Dendritic cell treated with granulocyte-macrophage colony-stimulating factor and Interleukin-4, amounts not matched to agents 40 ng/mL and 50 ng/mL, for 4 days (primary cell): ENCODE measurements around the gene MYL2.

Experiments
- H3K27ac Mint-ChIP-seq: one replicate; pipeline ENCODE4 v1.8.0; 2022; ENCODE audit warnings: mild to moderate bottlenecking, mixed read lengths
- H3K27me3 Mint-ChIP-seq: one replicate; pipeline ENCODE4 v1.8.0; 2022; ENCODE audit warnings: mild to moderate bottlenecking, mixed read lengths
- H3K36me3 Mint-ChIP-seq: one replicate; pipeline ENCODE4 v1.8.0; 2022; ENCODE audit warnings: low read depth, mixed read lengths
- H3K4me1 Mint-ChIP-seq: one replicate; pipeline ENCODE4 v1.8.0; 2022; ENCODE audit warnings: low read depth, mixed read lengths
- H3K4me3 Mint-ChIP-seq: one replicate; pipeline ENCODE4 v1.8.0; 2022; ENCODE audit warnings: mild to moderate bottlenecking, moderate library complexity, mixed read lengths
- H3K9me3 Mint-ChIP-seq: one replicate; pipeline ENCODE4 v1.8.0; 2022; ENCODE audit warnings: mixed read lengths
- intact Hi-C: fragments of 100-400 bp; cut with micrococcal nuclease; formaldehyde crosslinking; loops from one replicate; pipeline ENCODE4 v1.15.0; 2022

Gene MYL2

DNA sequence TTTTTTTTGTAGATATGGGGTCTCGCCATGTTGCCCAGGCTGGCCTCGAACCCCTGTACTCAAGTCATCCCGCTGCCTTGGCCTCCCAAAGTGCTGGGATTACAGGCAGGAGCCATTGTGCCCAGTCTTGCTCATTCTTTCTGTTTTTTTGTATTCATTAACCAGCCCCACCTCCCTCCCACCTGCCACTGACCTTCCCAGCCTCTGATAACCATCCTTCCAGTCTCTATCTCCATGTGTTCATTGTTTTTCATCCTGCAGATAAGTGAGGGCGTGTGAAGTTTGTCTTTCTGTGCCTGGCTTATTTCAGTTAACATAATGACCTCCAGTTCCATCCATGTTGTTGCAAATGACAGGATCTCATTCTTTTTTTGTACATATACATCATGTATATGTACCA lies 19.0 kb downstream of the MYL2 start:
- Mint-ChIP-seq H3K4me3 (no peak overlapping the region), H3K4me1 (no peaks in the 10 kb centered on the region), H3K9me3 (no peaks in the 10 kb centered on the region), H3K27me3 (peaks cover 1% of the 10 kb centered on the region), H3K36me3 (no peaks in the 10 kb centered on the region), H3K27ac (no peak overlapping the region)
- intact Hi-C loops, result no loop called here

DNA sequence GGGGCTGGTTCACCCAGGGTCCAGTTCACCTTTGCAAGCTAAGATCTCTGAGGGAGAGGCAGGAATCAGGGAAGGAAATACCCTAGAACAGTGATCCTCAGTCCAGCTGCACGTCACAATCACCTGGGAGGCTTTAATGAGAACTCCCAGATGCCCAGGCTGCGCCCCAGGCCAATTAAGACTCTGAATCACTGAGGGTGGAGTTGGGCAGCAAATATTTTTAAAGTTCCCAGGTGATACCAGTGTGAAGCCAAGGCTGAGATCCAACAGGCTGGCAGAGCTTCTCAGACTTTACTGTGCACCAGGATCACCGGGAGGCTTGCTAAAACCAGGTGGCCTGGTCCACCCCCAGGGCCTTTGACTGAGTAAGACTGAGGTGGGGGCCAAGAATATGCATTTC lies 23.8 kb downstream of the MYL2 start:
- Mint-ChIP-seq H3K9me3 (no peaks in the 10 kb centered on the region), H3K36me3 (no peaks in the 10 kb centered on the region), H3K4me3 (no peak overlapping the region), H3K27ac (no peak overlapping the region), H3K4me1 (peaks cover 13% of the 10 kb centered on the region), H3K27me3 (peaks cover 4% of the 10 kb centered on the region)
- intact Hi-C loops, result no loop called here

GRCh38 chr12:110893956-110894355 lies 26.4 kb downstream of the MYL2 start:
- H3K4me1 Mint-ChIP-seq, result peaks cover 13% of the 10 kb centered on the region
- H3K4me3 Mint-ChIP-seq, result no peak overlapping the region
- H3K27me3 Mint-ChIP-seq, result peaks cover 7% of the 10 kb centered on the region
- no peaks in the 10 kb centered on the region for H3K36me3 Mint-ChIP-seq
- intact Hi-C loops, result loop anchor here (5.0 kb wide), 1 partner anchor 423 kb away; no protein-coding TSS in a partner anchor
- no peak overlapping the region for H3K27ac Mint-ChIP-seq
- H3K9me3 Mint-ChIP-seq, result no peaks in the 10 kb centered on the region

GRCh38 chr12:110889361-110889760 lies 31.0 kb downstream of the MYL2 start:
- peaks cover 6% of the 10 kb centered on the region for H3K4me1 Mint-ChIP-seq
- H3K36me3 Mint-ChIP-seq, result no peaks in the 10 kb centered on the region
- intact Hi-C loops, result loop anchor here (2.0 to 5.0 kb wide), 4 partner anchors 42 to 437 kb away; partner anchors contain the start of genes ARPC3, CCDC63 and PPP1CC
- H3K27ac Mint-ChIP-seq, result no peak overlapping the region
- H3K27me3 Mint-ChIP-seq, result peaks cover 4% of the 10 kb centered on the region
- no peaks in the 10 kb centered on the region for H3K9me3 Mint-ChIP-seq
- H3K4me3 Mint-ChIP-seq, result no peak overlapping the region

- no peak overlapping the region for H3K4me3 Mint-ChIP-seq
- intact Hi-C loops, result loop anchor here (2.0 to 5.0 kb wide), 4 partner anchors 41 to 436 kb away; partner anchors contain the start of genes ARPC3, CCDC63 and PPP1CC
- peaks cover 4% of the 10 kb centered on the region for H3K27me3 Mint-ChIP-seq
- no peaks in the 10 kb centered on the region for H3K36me3 Mint-ChIP-seq
- peak overlapping the region; percentile 90 for H3K27ac Mint-ChIP-seq
- H3K4me1 Mint-ChIP-seq, result peaks cover 5% of the 10 kb centered on the region
- no peaks in the 10 kb centered on the region for H3K9me3 Mint-ChIP-seq
Measured at GRCh38 chr12:110888256-110888991, 32.0 kb downstream of the MYL2 start.

GRCh38 chr12:110885152-110885840 lies 35.1 kb downstream of the MYL2 start:
- Mint-ChIP-seq H3K4me1 (peaks cover 5% of the 10 kb centered on the region), H3K36me3 (no peaks in the 10 kb centered on the region), H3K4me3 (no peak overlapping the region), H3K9me3 (no peaks in the 10 kb centered on the region), H3K27me3 (peaks cover 4% of the 10 kb centered on the region), H3K27ac (no peak overlapping the region)
- intact Hi-C loops, result loop anchor here (5.0 kb wide), 3 partner anchors 38 to 433 kb away; partner anchors contain the start of genes ARPC3 and CCDC63

- no peak overlapping the region for H3K27ac Mint-ChIP-seq
- no peak overlapping the region for H3K4me3 Mint-ChIP-seq
- no peaks in the 10 kb centered on the region for H3K27me3 Mint-ChIP-seq
- peaks cover 5% of the 10 kb centered on the region for H3K4me1 Mint-ChIP-seq
- intact Hi-C loops, result no loop called here
- no peaks in the 10 kb centered on the region for H3K9me3 Mint-ChIP-seq
- no peaks in the 10 kb centered on the region for H3K36me3 Mint-ChIP-seq
Measured at GRCh38 chr12:110883251-110883650, 37.1 kb downstream of the MYL2 start.

DNA sequence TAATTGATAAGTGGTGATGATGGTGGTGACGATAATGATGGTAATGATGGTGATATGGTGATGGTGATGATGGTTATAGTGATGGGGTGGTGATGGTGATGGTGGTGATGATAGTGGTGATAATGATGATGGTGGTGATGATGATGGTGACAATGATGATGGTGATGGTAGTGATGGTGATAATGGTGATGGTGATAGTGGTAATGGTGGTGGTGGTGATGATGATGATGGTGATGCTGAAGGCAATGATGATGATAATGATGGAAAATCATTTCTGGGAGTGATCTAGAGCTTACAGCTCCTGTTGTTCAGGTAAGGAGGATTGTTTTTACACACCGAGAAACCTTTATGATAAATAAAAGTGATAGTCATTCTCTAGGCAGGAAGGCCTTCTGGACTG lies 39.7 kb downstream of the MYL2 start:
- H3K9me3 Mint-ChIP-seq, result no peaks in the 10 kb centered on the region
- no peaks in the 10 kb centered on the region for H3K4me1 Mint-ChIP-seq
- no peaks in the 10 kb centered on the region for H3K36me3 Mint-ChIP-seq
- no peaks in the 10 kb centered on the region for H3K27me3 Mint-ChIP-seq
- no peak overlapping the region for H3K4me3 Mint-ChIP-seq
- intact Hi-C loops, result no loop called here
- H3K27ac Mint-ChIP-seq, result no peak overlapping the region

DNA sequence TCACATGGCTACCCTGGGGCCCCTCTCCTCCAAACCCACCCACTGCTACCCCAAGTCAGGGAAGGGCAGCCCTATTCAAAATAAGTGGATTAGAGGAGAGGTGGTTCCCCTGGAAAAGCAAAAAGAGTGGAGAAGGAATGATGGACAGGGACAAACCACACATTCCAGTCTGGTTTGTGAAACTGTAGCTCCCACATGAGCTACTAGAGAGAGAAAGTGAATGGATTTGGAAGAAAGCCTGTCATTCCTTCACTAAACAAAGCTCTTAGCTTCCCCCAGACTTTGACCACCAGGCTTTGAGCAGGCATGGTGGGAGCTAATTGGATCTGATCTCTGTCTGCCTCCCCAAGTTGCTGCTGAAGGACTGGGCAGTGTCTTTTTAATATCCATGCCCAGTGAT lies 45.6 kb downstream of the MYL2 start:
- H3K9me3 Mint-ChIP-seq, result no peaks in the 10 kb centered on the region
- no peak overlapping the region for H3K27ac Mint-ChIP-seq
- peaks cover 18% of the 10 kb centered on the region for H3K4me1 Mint-ChIP-seq
- no peaks in the 10 kb centered on the region for H3K36me3 Mint-ChIP-seq
- intact Hi-C loops, result no loop called here
- no peaks in the 10 kb centered on the region for H3K27me3 Mint-ChIP-seq
- no peak overlapping the region for H3K4me3 Mint-ChIP-seq

DNA sequence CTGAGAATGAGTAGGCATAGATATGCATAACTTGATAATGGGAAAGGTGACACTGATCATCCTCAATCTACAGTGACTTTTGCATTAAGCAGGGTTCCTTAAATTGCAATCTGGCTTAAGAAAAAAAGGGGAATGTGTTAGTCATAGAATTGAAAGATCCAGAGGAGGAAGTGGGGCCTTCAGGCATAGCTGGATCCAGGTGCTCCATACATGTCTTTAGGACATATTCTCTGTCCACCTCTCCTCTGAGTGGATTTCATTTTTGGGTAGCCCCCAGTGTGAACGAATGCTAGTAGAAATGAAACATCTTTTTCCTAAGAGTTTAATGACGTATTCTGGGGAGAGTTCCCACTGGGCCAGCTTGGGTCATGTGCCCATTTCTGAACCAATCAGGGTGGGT lies 46.0 kb downstream of the MYL2 start:
- H3K36me3 Mint-ChIP-seq, result no peaks in the 10 kb centered on the region
- peaks cover 21% of the 10 kb centered on the region for H3K4me1 Mint-ChIP-seq
- no peak overlapping the region for H3K27ac Mint-ChIP-seq
- H3K27me3 Mint-ChIP-seq, result no peaks in the 10 kb centered on the region
- no peaks in the 10 kb centered on the region for H3K9me3 Mint-ChIP-seq
- intact Hi-C loops, result no loop called here
- no peak overlapping the region for H3K4me3 Mint-ChIP-seq

GRCh38 chr12:110872100-110872499 lies 48.3 kb downstream of the MYL2 start:
- Mint-ChIP-seq H3K4me1 (peaks cover 30% of the 10 kb centered on the region), H3K36me3 (no peaks in the 10 kb centered on the region), H3K4me3 (no peak overlapping the region), H3K9me3 (no peaks in the 10 kb centered on the region), H3K27me3 (no peaks in the 10 kb centered on the region), H3K27ac (no peak overlapping the region)
- intact Hi-C loops, result no loop called here

DNA sequence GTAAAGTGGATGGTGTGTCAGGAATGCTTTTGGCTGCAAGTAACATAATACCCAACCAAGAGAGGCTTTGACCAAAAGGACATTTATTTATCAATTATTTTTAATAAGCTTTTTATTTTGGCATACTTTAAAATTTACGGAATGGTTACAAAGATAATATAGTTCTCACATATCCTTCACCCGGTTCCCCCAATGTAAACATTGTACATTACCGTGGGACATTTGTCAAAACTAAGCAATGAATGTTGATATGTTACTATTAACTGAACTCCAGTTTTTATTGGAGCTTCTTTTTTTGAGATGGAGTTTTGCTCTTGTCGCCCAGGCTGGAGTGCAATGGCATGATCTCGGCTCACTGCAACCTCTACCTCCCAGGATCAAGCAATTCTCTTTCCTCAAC lies 50.6 kb downstream of the MYL2 start:
- Mint-ChIP-seq H3K4me3 (no peak overlapping the region), H3K9me3 (no peaks in the 10 kb centered on the region)
- intact Hi-C loops, result no loop called here

DNA sequence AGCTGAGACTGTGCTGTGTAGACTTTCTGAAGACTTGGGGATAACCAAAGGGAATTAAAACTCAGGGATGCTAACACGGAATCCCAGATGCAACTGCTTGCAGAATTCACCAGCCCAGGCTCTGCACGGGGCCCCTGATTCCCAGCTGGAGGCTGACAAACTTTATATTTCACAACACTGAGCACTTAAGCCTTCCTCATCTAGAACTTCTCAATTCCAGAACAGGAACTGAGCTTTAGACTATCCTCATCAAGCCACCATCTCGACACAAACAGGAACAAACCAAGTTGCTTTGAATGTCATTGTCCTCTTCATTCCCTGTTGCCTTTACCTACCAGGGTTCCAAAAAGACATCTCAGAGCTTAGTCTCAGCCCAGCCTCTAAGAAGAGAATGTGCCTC lies 51.4 kb downstream of the MYL2 start:
- peak overlapping the region; percentile 85 for H3K27ac Mint-ChIP-seq
- H3K27me3 Mint-ChIP-seq, result no peaks in the 10 kb centered on the region
- no peaks in the 10 kb centered on the region for H3K9me3 Mint-ChIP-seq
- H3K4me1 Mint-ChIP-seq, result peaks cover 38% of the 10 kb centered on the region
- peak overlapping the region; percentile 1 for H3K4me3 Mint-ChIP-seq
- no peaks in the 10 kb centered on the region for H3K36me3 Mint-ChIP-seq
- intact Hi-C loops, result no loop called here

More for the DNA sequence above, 50.6 kb downstream of the MYL2 start:
- Mint-ChIP-seq H3K27me3 (no peaks in the 10 kb centered on the region), H3K4me1 (peaks cover 41% of the 10 kb centered on the region), H3K36me3 (no peaks in the 10 kb centered on the region), H3K27ac (peak overlapping the region; percentile 85)

GRCh38 chr12:110865521-110865920 lies 54.9 kb downstream of the MYL2 start:
- intact Hi-C loops, result no loop called here
- peaks cover 42% of the 10 kb centered on the region for H3K4me1 Mint-ChIP-seq
- peaks cover 7% of the 10 kb centered on the region for H3K9me3 Mint-ChIP-seq
- H3K27me3 Mint-ChIP-seq, result no peaks in the 10 kb centered on the region
- H3K4me3 Mint-ChIP-seq, result no peak overlapping the region
- peak overlapping the region; percentile 50 for H3K27ac Mint-ChIP-seq
- no peaks in the 10 kb centered on the region for H3K36me3 Mint-ChIP-seq
